ENCODE data around the gene ZKSCAN8.
A peak's percentile ranks its signal among the peaks of the same experiment; 100 is the strongest.

The ZKSCAN8 gene

GRCh38 chr6:28176373-28176772 is 34.7 kb downstream of the ZKSCAN8 start:
- Histone ChIP-seq H3K27me3 (ENCODE audit: control insufficient read depth, insufficient read depth, low read length) (peaks cover 5% of the 10 kb centered on the region), H3K9me3 (ENCODE audit: control insufficient read depth, low read length) (no peaks in the 10 kb centered on the region)

GRCh38 chr6:28182255-28182654 is 40.6 kb downstream of the ZKSCAN8 start:
- Histone ChIP-seq H3K9me3 (ENCODE audit: control insufficient read depth, low read length) (no peaks in the 10 kb centered on the region), H3K27me3 (ENCODE audit: control insufficient read depth, insufficient read depth, low read length) (peaks cover 5% of the 10 kb centered on the region), H3K9ac (ENCODE audit: low read length) (no peak overlapping the region), H3K4me3 (ENCODE audit: low read length) (no peak overlapping the region), H3K4me1 (ENCODE audit: control insufficient read depth, insufficient read depth, low read length) (no peaks in the 10 kb centered on the region), H3K36me3 (ENCODE audit: control insufficient read depth, insufficient read depth, low read length) (no peaks in the 10 kb centered on the region)

More at GRCh38 chr6:28176373-28176772, 34.7 kb downstream of the ZKSCAN8 start:
- no peak overlapping the region for H3K4me3 ChIP-seq (ENCODE audit: low read length)
- H3K4me1 ChIP-seq (ENCODE audit: control insufficient read depth, insufficient read depth, low read length) = no peaks in the 10 kb centered on the region
- no peaks in the 10 kb centered on the region for H3K36me3 ChIP-seq (ENCODE audit: control insufficient read depth, insufficient read depth, low read length)
- H3K9ac ChIP-seq (ENCODE audit: low read length) = no peak overlapping the region

GRCh38 chr6:28188111-28188979 is 46.7 kb downstream of the ZKSCAN8 start:
- no peaks in the 10 kb centered on the region for H3K4me1 ChIP-seq (ENCODE audit: control insufficient read depth, insufficient read depth, low read length)
- no peak overlapping the region for H3K4me3 ChIP-seq (ENCODE audit: low read length)
- H3K9me3 ChIP-seq (ENCODE audit: control insufficient read depth, low read length) = no peaks in the 10 kb centered on the region
- no peaks in the 10 kb centered on the region for H3K36me3 ChIP-seq (ENCODE audit: control insufficient read depth, insufficient read depth, low read length)
- H3K27me3 ChIP-seq (ENCODE audit: control insufficient read depth, insufficient read depth, low read length) = no peaks in the 10 kb centered on the region
- no peak overlapping the region for H3K9ac ChIP-seq (ENCODE audit: low read length)

GRCh38 chr6:28200020-28200419 is 58.3 kb downstream of the ZKSCAN8 start:
- no peaks in the 10 kb centered on the region for H3K4me1 ChIP-seq (ENCODE audit: control insufficient read depth, insufficient read depth, low read length)
- no peak overlapping the region for H3K9ac ChIP-seq (ENCODE audit: low read length)
- no peaks in the 10 kb centered on the region for H3K9me3 ChIP-seq (ENCODE audit: control insufficient read depth, low read length)
- no peaks in the 10 kb centered on the region for H3K36me3 ChIP-seq (ENCODE audit: control insufficient read depth, insufficient read depth, low read length)
- peaks cover 6% of the 10 kb centered on the region for H3K27me3 ChIP-seq (ENCODE audit: control insufficient read depth, insufficient read depth, low read length)
- no peak overlapping the region for H3K4me3 ChIP-seq (ENCODE audit: low read length)

- H3K4me1 ChIP-seq (ENCODE audit: control insufficient read depth, insufficient read depth, low read length) = peaks cover 14% of the 10 kb centered on the region
- H3K4me3 ChIP-seq (ENCODE audit: low read length) = no peak overlapping the region
- H3K9ac ChIP-seq (ENCODE audit: low read length) = no peak overlapping the region
- H3K36me3 ChIP-seq (ENCODE audit: control insufficient read depth, insufficient read depth, low read length) = no peaks in the 10 kb centered on the region
- no peaks in the 10 kb centered on the region for H3K9me3 ChIP-seq (ENCODE audit: control insufficient read depth, low read length)
- peaks cover 37% of the 10 kb centered on the region for H3K27me3 ChIP-seq (ENCODE audit: control insufficient read depth, insufficient read depth, low read length)
Observed at GRCh38 chr6:28203201-28203600, 61.5 kb downstream of the ZKSCAN8 start.

- H3K27me3 ChIP-seq (ENCODE audit: control insufficient read depth, insufficient read depth, low read length) = peaks cover 60% of the 10 kb centered on the region
- H3K9ac ChIP-seq (ENCODE audit: low read length) = no peak overlapping the region
- no peak overlapping the region for H3K4me3 ChIP-seq (ENCODE audit: low read length)
- H3K4me1 ChIP-seq (ENCODE audit: control insufficient read depth, insufficient read depth, low read length) = peaks cover 15% of the 10 kb centered on the region
- H3K9me3 ChIP-seq (ENCODE audit: control insufficient read depth, low read length) = no peaks in the 10 kb centered on the region
- H3K36me3 ChIP-seq (ENCODE audit: control insufficient read depth, insufficient read depth, low read length) = no peaks in the 10 kb centered on the region
Observed at GRCh38 chr6:28205879-28206278, 64.2 kb downstream of the ZKSCAN8 start.

GRCh38 chr6:28206527-28206926 is 64.8 kb downstream of the ZKSCAN8 start:
- Histone ChIP-seq H3K27me3 (ENCODE audit: control insufficient read depth, insufficient read depth, low read length) (peaks cover 66% of the 10 kb centered on the region), H3K9ac (ENCODE audit: low read length) (no peak overlapping the region), H3K4me1 (ENCODE audit: control insufficient read depth, insufficient read depth, low read length) (peaks cover 15% of the 10 kb centered on the region), H3K36me3 (ENCODE audit: control insufficient read depth, insufficient read depth, low read length) (no peaks in the 10 kb centered on the region), H3K9me3 (ENCODE audit: control insufficient read depth, low read length) (no peaks in the 10 kb centered on the region), H3K4me3 (ENCODE audit: low read length) (no peak overlapping the region)

GRCh38 chr6:28206928-28207509 is 65.3 kb downstream of the ZKSCAN8 start:
- no peak overlapping the region for H3K9ac ChIP-seq (ENCODE audit: low read length)
- H3K4me1 ChIP-seq (ENCODE audit: control insufficient read depth, insufficient read depth, low read length) = peaks cover 15% of the 10 kb centered on the region
- no peaks in the 10 kb centered on the region for H3K36me3 ChIP-seq (ENCODE audit: control insufficient read depth, insufficient read depth, low read length)
- H3K4me3 ChIP-seq (ENCODE audit: low read length) = no peak overlapping the region
- no peaks in the 10 kb centered on the region for H3K9me3 ChIP-seq (ENCODE audit: control insufficient read depth, low read length)
- peaks cover 71% of the 10 kb centered on the region for H3K27me3 ChIP-seq (ENCODE audit: control insufficient read depth, insufficient read depth, low read length)

- Histone ChIP-seq H3K9me3 (ENCODE audit: control insufficient read depth, low read length) (no peaks in the 10 kb centered on the region), H3K9ac (ENCODE audit: low read length) (no peak overlapping the region), H3K27me3 (ENCODE audit: control insufficient read depth, insufficient read depth, low read length) (peaks cover 77% of the 10 kb centered on the region), H3K36me3 (ENCODE audit: control insufficient read depth, insufficient read depth, low read length) (no peaks in the 10 kb centered on the region), H3K4me3 (ENCODE audit: low read length) (peak overlapping the region; percentile 24), H3K4me1 (ENCODE audit: control insufficient read depth, insufficient read depth, low read length) (peaks cover 19% of the 10 kb centered on the region)
Observed at GRCh38 chr6:28207510-28208110, 65.9 kb downstream of the ZKSCAN8 start.

- peaks cover 83% of the 10 kb centered on the region for H3K27me3 ChIP-seq (ENCODE audit: control insufficient read depth, insufficient read depth, low read length)
- H3K4me3 ChIP-seq (ENCODE audit: low read length) = no peak overlapping the region
- no peak overlapping the region for H3K9ac ChIP-seq (ENCODE audit: low read length)
- H3K36me3 ChIP-seq (ENCODE audit: control insufficient read depth, insufficient read depth, low read length) = no peaks in the 10 kb centered on the region
- H3K4me1 ChIP-seq (ENCODE audit: control insufficient read depth, insufficient read depth, low read length) = peaks cover 22% of the 10 kb centered on the region
- H3K9me3 ChIP-seq (ENCODE audit: control insufficient read depth, low read length) = no peaks in the 10 kb centered on the region
Observed at GRCh38 chr6:28208111-28208659, 66.5 kb downstream of the ZKSCAN8 start.
